ENCODE data around the gene YWHAH.

YWHAH gene

GRCh38 chr22:31933816-31934482, 10.4 kb upstream of the YWHAH start:
- Histone ChIP-seq H3K9me3 (ENCODE audit: control insufficient read depth in 1 of 2, low read length in 2 of 2) (no peaks in the 10 kb centered on the region), H3K36me3 (ENCODE audit: control insufficient read depth in 1 of 2, insufficient read depth in 2 of 2, low read length in 2 of 2) (no peaks in the 10 kb centered on the region), H3K27me3 (ENCODE audit: control insufficient read depth in 1 of 2, insufficient read depth in 2 of 2, low read length in 2 of 2) (no peaks in the 10 kb centered on the region), H3K9ac (ENCODE audit: low read depth in 1 of 2, low read length in 2 of 2) (no peak overlapping the region), H3K4me3 (ENCODE audit: low read depth in 1 of 2, low read length in 2 of 2) (no peak overlapping the region), H3K4me1 (ENCODE audit: control insufficient read depth in 1 of 2, insufficient read depth in 2 of 2, low read length in 2 of 2) (peaks cover 0 to under 1% of the 10 kb centered on the region in 2 donors), H3K27ac (ENCODE audit: low read depth, low read length) (no peak overlapping the region)

GRCh38 chr22:31935961-31936635, 8.2 kb upstream of the YWHAH start:
- Histone ChIP-seq H3K4me1 (ENCODE audit: control insufficient read depth in 1 of 2, insufficient read depth in 2 of 2, low read length in 2 of 2) (no peaks in the 10 kb centered on the region), H3K9ac (ENCODE audit: low read depth in 1 of 2, low read length in 2 of 2) (no peak overlapping the region), H3K9me3 (ENCODE audit: control insufficient read depth in 1 of 2, low read length in 2 of 2) (no peaks in the 10 kb centered on the region), H3K27ac (ENCODE audit: low read depth, low read length) (no peak overlapping the region), H3K4me3 (ENCODE audit: low read depth in 1 of 2, low read length in 2 of 2) (no peak overlapping the region), H3K36me3 (ENCODE audit: control insufficient read depth in 1 of 2, insufficient read depth in 2 of 2, low read length in 2 of 2) (no peaks in the 10 kb centered on the region), H3K27me3 (ENCODE audit: control insufficient read depth in 1 of 2, insufficient read depth in 2 of 2, low read length in 2 of 2) (no peaks in the 10 kb centered on the region)

- Histone ChIP-seq H3K27ac (ENCODE audit: low read depth, low read length) (no peak overlapping the region), H3K4me1 (ENCODE audit: control insufficient read depth in 1 of 2, insufficient read depth in 2 of 2, low read length in 2 of 2) (no peaks in the 10 kb centered on the region), H3K36me3 (ENCODE audit: control insufficient read depth in 1 of 2, insufficient read depth in 2 of 2, low read length in 2 of 2) (no peaks in the 10 kb centered on the region)
Measured at GRCh38 chr22:31937341-31937740, 7.0 kb upstream of the YWHAH start.

GRCh38 chr22:31938296-31938695, 6.0 kb upstream of the YWHAH start:
- H3K36me3 ChIP-seq (ENCODE audit: control insufficient read depth in 1 of 2, insufficient read depth in 2 of 2, low read length in 2 of 2) = no peaks in the 10 kb centered on the region
- H3K9me3 ChIP-seq (ENCODE audit: control insufficient read depth in 1 of 2, low read length in 2 of 2) = no peaks in the 10 kb centered on the region
- peaks cover 0 to 2% of the 10 kb centered on the region in 2 donors for H3K4me1 ChIP-seq (ENCODE audit: control insufficient read depth in 1 of 2, insufficient read depth in 2 of 2, low read length in 2 of 2)
- no peak overlapping the region for H3K27ac ChIP-seq (ENCODE audit: low read depth, low read length)
- H3K9ac ChIP-seq (ENCODE audit: low read depth in 1 of 2, low read length in 2 of 2) = no peak overlapping the region
- H3K4me3 ChIP-seq (ENCODE audit: low read depth in 1 of 2, low read length in 2 of 2) = no peak overlapping the region
- no peaks in the 10 kb centered on the region for H3K27me3 ChIP-seq (ENCODE audit: control insufficient read depth in 1 of 2, insufficient read depth in 2 of 2, low read length in 2 of 2)

More at GRCh38 chr22:31937341-31937740, 7.0 kb upstream of the YWHAH start:
- Histone ChIP-seq H3K27me3 (ENCODE audit: control insufficient read depth in 1 of 2, insufficient read depth in 2 of 2, low read length in 2 of 2) (no peaks in the 10 kb centered on the region), H3K4me3 (ENCODE audit: low read depth in 1 of 2, low read length in 2 of 2) (no peak overlapping the region), H3K9ac (ENCODE audit: low read depth in 1 of 2, low read length in 2 of 2) (no peak overlapping the region), H3K9me3 (ENCODE audit: control insufficient read depth in 1 of 2, low read length in 2 of 2) (no peaks in the 10 kb centered on the region)

- no peaks in the 10 kb centered on the region for H3K9me3 ChIP-seq (ENCODE audit: control insufficient read depth in 1 of 2, low read length in 2 of 2)
Measured at GRCh38 chr22:31940506-31940905, 3.8 kb upstream of the YWHAH start.

GRCh38 chr22:31942091-31942490, 2.2 kb upstream of the YWHAH start:
- peaks cover 18 to 21% of the 10 kb centered on the region in 2 donors for H3K4me1 ChIP-seq (ENCODE audit: control insufficient read depth in 1 of 2, insufficient read depth in 2 of 2, low read length in 2 of 2)
- H3K27me3 ChIP-seq (ENCODE audit: control insufficient read depth in 1 of 2, insufficient read depth in 2 of 2, low read length in 2 of 2) = no peaks in the 10 kb centered on the region
- H3K9ac ChIP-seq (ENCODE audit: low read depth in 1 of 2, low read length in 2 of 2) = no peak overlapping the region
- no peak overlapping the region for H3K27ac ChIP-seq (ENCODE audit: low read depth, low read length)
- H3K9me3 ChIP-seq (ENCODE audit: control insufficient read depth in 1 of 2, low read length in 2 of 2) = no peaks in the 10 kb centered on the region
- peaks cover 0 to under 1% of the 10 kb centered on the region in 2 donors for H3K36me3 ChIP-seq (ENCODE audit: control insufficient read depth in 1 of 2, insufficient read depth in 2 of 2, low read length in 2 of 2)
- no peak overlapping the region for H3K4me3 ChIP-seq (ENCODE audit: low read depth in 1 of 2, low read length in 2 of 2)

More at GRCh38 chr22:31940506-31940905, 3.8 kb upstream of the YWHAH start:
- no peak overlapping the region for H3K9ac ChIP-seq (ENCODE audit: low read depth in 1 of 2, low read length in 2 of 2)
- no peak overlapping the region for H3K4me3 ChIP-seq (ENCODE audit: low read depth in 1 of 2, low read length in 2 of 2)
- H3K36me3 ChIP-seq (ENCODE audit: control insufficient read depth in 1 of 2, insufficient read depth in 2 of 2, low read length in 2 of 2) = no peaks in the 10 kb centered on the region
- peaks cover 7 to 9% of the 10 kb centered on the region in 2 donors for H3K4me1 ChIP-seq (ENCODE audit: control insufficient read depth in 1 of 2, insufficient read depth in 2 of 2, low read length in 2 of 2)
- H3K27me3 ChIP-seq (ENCODE audit: control insufficient read depth in 1 of 2, insufficient read depth in 2 of 2, low read length in 2 of 2) = no peaks in the 10 kb centered on the region
- no peak overlapping the region for H3K27ac ChIP-seq (ENCODE audit: low read depth, low read length)

GRCh38 chr22:31943206-31943977, 943 bp upstream of the YWHAH start:
- no peaks in the 10 kb centered on the region for H3K27me3 ChIP-seq (ENCODE audit: control insufficient read depth in 1 of 2, insufficient read depth in 2 of 2, low read length in 2 of 2)
- H3K36me3 ChIP-seq (ENCODE audit: control insufficient read depth in 1 of 2, insufficient read depth in 2 of 2, low read length in 2 of 2) = peaks cover 0 to 12% of the 10 kb centered on the region in 2 donors
- peak overlapping the region; percentile 79 for H3K27ac ChIP-seq (ENCODE audit: low read depth, low read length)
- H3K4me1 ChIP-seq (ENCODE audit: control insufficient read depth in 1 of 2, insufficient read depth in 2 of 2, low read length in 2 of 2) = peaks cover 21 to 22% of the 10 kb centered on the region in 2 donors
- peak overlapping the region; percentile 65 to 70 for H3K9ac ChIP-seq (ENCODE audit: low read depth in 1 of 2, low read length in 2 of 2)
- no peaks in the 10 kb centered on the region for H3K9me3 ChIP-seq (ENCODE audit: control insufficient read depth in 1 of 2, low read length in 2 of 2)
- peak overlapping the region; percentile 73 to 76 for H3K4me3 ChIP-seq (ENCODE audit: low read depth in 1 of 2, low read length in 2 of 2)

- H3K9ac ChIP-seq (ENCODE audit: low read depth in 1 of 2, low read length in 2 of 2) = peak overlapping the region; percentile 83 to 94
- peaks cover 21 to 22% of the 10 kb centered on the region in 2 donors for H3K4me1 ChIP-seq (ENCODE audit: control insufficient read depth in 1 of 2, insufficient read depth in 2 of 2, low read length in 2 of 2)
- peaks cover 0 to 19% of the 10 kb centered on the region in 2 donors for H3K36me3 ChIP-seq (ENCODE audit: control insufficient read depth in 1 of 2, insufficient read depth in 2 of 2, low read length in 2 of 2)
- H3K9me3 ChIP-seq (ENCODE audit: control insufficient read depth in 1 of 2, low read length in 2 of 2) = no peaks in the 10 kb centered on the region
- H3K27me3 ChIP-seq (ENCODE audit: control insufficient read depth in 1 of 2, insufficient read depth in 2 of 2, low read length in 2 of 2) = no peaks in the 10 kb centered on the region
- H3K4me3 ChIP-seq (ENCODE audit: low read depth in 1 of 2, low read length in 2 of 2) = peak overlapping the region; percentile 82 to 93
- peak overlapping the region; percentile 98 for H3K27ac ChIP-seq (ENCODE audit: low read depth, low read length)
Measured at GRCh38 chr22:31944700-31945442, 536 bp downstream of the YWHAH start.

GRCh38 chr22:31945443-31945855, 1.1 kb downstream of the YWHAH start:
- Histone ChIP-seq H3K9ac (ENCODE audit: low read depth in 1 of 2, low read length in 2 of 2) (peak overlapping the region; percentile 83 to 94), H3K27ac (ENCODE audit: low read depth, low read length) (peak overlapping the region; percentile 98), H3K27me3 (ENCODE audit: control insufficient read depth in 1 of 2, insufficient read depth in 2 of 2, low read length in 2 of 2) (no peaks in the 10 kb centered on the region), H3K36me3 (ENCODE audit: control insufficient read depth in 1 of 2, insufficient read depth in 2 of 2, low read length in 2 of 2) (peaks cover 0 to 22% of the 10 kb centered on the region in 2 donors), H3K9me3 (ENCODE audit: control insufficient read depth in 1 of 2, low read length in 2 of 2) (no peaks in the 10 kb centered on the region), H3K4me1 (ENCODE audit: control insufficient read depth in 1 of 2, insufficient read depth in 2 of 2, low read length in 2 of 2) (peaks cover 22 to 24% of the 10 kb centered on the region in 2 donors), H3K4me3 (ENCODE audit: low read depth in 1 of 2, low read length in 2 of 2) (peak overlapping the region; percentile 82 to 93)

All from duodenal mucosa (tissue), 2 donors.